Esophagus muscularis mucosa (tissue), 4 donors: ENCODE measurements around the gene RORC. TPM values are rescaled to one million over a fixed set of nuclear protein-coding genes. Genes with fewer than 3 reads are reported as not detected.

Source experiments
- DNase-seq: peaks from one replicate; pipeline ENCODE4 v3.0.0-alpha.2; 2017; ENCODE audit errors: extremely low spot score
- H3K27ac ChIP-seq, 4 donors: fragments of 200-600 bp; sonication (generic); replicated peaks in 1 of 4; 1 replicate in 3 of 4; 2 replicates in 1 of 4; pipeline ENCODE4 v1.5.1; 2016 to 2019; ENCODE audit warnings: mild to moderate bottlenecking in 1 of 4
- H3K27me3 ChIP-seq, 4 donors: fragments of 200-600 bp; sonication (generic); one replicate each; pipeline versions ENCODE4 v1.5.1 to v1.6.0; 2016 to 2019
- H3K36me3 ChIP-seq, 4 donors: fragments of 200-600 bp; sonication (generic); one replicate each; pipeline ENCODE4 v1.5.1; 2016 to 2019
- H3K4me1 ChIP-seq, 4 donors: fragments of 200-600 bp; sonication (generic); one replicate each; pipeline ENCODE4 v1.5.1; 2016 to 2019
- H3K4me3 ChIP-seq, 4 donors: fragments of 200-600 bp; sonication (generic); 1 replicate in 2 of 4; 2 replicates in 2 of 4; pipeline ENCODE4 v1.5.1; 2016 to 2019; ENCODE audit warnings: mild to moderate bottlenecking in 4 of 4, moderate library complexity in 1 of 4
- H3K9me3 ChIP-seq, 4 donors: fragments of 200-600 bp; sonication (generic); 1 replicate in 3 of 4; 2 replicates in 1 of 4; pipeline ENCODE4 v1.5.1; 2016 to 2019
- EP300 ChIP-seq: sonication (generic); formaldehyde crosslinking; IDR thresholded peaks from one replicate; pipeline ENCODE4 v1.6.1; 2017; ENCODE audit warnings: antibody characterized with exemption
- POLR2A ChIP-seq: fragments of 450-650 bp; IDR thresholded peaks from one replicate; pipeline ENCODE4 v1.6.1; 2017; ENCODE audit warnings: antibody characterized with exemption, moderate library complexity, mild to moderate bottlenecking, low read depth
- POLR2AphosphoS5 ChIP-seq, 2 donors: sonication (generic); formaldehyde crosslinking; IDR thresholded peaks; one replicate each; pipeline ENCODE4 v1.6.1; 2017; ENCODE audit warnings: antibody characterized with exemption in 2 of 2
- WGBS: methylation state at CpG from one replicate; pipeline ENCODE4 v1.1.5; 2018; 5-methylcytosine and 5-hydroxymethylcytosine counted together
- intact Hi-C: fragments of 100-400 bp; cut with DNase I; formaldehyde crosslinking; loops from one replicate; pipeline ENCODE4 v1.15.1; 2023
- total RNA-seq, 4 donors: library from RNA; depleted of rRNA; stranded (reverse); fragments of >200 nt; gene quantifications; one replicate each; pipeline versions ENCODE4 v1.1.0 to v1.2.1, GENCODE V29; 2016
- TF ChIP-seq, protein P1 (sequence below), 3 experiments: fragments of 200-600 bp in 2 of 3; fragments of 450-650 bp in 1 of 3; sonication (generic) in 2 of 3; IDR thresholded peaks; one replicate each; pipeline ENCODE4 v1.5.1; 2017 to 2019; ENCODE audit warnings: antibody characterized with exemption in 3 of 3, mild to moderate bottlenecking in 2 of 3, moderate library complexity in 1 of 3

The RORC gene
- total RNA-seq, 4 donors from 2014 or later = 0.11 to 0.17 TPM; not detected in 2

DNA sequence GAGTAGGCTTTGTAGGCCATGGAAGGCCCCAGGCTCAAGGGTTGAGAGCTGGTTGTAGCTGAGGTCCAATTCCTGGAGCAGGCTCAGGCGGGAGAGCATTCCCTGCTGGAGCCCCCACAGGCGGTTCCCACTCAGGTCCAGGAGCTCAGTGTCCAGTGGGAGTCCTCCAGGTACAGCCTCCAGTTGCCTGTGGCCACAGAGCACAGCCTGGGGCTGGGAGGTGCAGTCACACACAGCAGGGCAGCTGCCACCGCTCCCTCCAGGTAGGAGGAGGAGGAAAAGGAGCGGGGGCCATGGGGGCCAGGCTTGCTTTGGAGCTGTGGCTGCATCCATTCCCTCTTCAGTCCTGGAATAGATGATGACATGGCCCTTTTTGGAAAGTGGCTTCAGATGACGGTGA, 29.2 kb downstream of the RORC start:
- 94% methylated on average over 5 of the region's 5 CpGs for WGBS

DNA sequence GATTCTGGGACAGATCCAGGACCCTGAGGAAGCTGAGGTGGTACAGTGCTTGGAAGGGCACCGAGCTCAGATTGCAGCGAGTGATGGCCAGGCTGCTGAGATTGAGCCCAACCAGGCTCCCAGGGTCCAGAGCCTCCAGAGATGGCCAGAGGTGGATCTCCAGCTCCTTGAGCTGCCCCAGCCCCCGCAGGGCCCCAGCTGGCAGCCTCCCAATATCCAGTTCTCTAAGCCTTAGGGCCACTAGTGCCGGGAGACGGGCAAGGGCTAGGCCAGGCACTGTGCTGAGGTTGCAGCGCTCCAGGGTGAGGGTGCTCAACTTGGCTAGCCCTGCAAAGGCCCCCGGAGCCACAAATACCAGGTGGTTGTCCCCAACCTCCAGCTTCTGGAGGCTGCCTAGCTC, 29.8 kb downstream of the RORC start:
- 88% methylated on average over 4 of the region's 7 CpGs for WGBS
- intact Hi-C loops = no loop called here
- DNase-seq = no peak

More for the DNA sequence above, 29.2 kb downstream of the RORC start:
- TF ChIP-seq POLR2A = no peak
- TF ChIP-seq, protein P1, sequence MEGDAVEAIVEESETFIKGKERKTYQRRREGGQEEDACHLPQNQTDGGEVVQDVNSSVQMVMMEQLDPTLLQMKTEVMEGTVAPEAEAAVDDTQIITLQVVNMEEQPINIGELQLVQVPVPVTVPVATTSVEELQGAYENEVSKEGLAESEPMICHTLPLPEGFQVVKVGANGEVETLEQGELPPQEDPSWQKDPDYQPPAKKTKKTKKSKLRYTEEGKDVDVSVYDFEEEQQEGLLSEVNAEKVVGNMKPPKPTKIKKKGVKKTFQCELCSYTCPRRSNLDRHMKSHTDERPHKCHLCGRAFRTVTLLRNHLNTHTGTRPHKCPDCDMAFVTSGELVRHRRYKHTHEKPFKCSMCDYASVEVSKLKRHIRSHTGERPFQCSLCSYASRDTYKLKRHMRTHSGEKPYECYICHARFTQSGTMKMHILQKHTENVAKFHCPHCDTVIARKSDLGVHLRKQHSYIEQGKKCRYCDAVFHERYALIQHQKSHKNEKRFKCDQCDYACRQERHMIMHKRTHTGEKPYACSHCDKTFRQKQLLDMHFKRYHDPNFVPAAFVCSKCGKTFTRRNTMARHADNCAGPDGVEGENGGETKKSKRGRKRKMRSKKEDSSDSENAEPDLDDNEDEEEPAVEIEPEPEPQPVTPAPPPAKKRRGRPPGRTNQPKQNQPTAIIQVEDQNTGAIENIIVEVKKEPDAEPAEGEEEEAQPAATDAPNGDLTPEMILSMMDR (IDR thresholded peaks at IDR 0.05) = no peak
- no peak for TF ChIP-seq EP300
- TF ChIP-seq POLR2AphosphoS5 (IDR thresholded peaks at IDR 0.05) = no peak
- Histone ChIP-seq H3K27me3 (peaks cover 0 to 66% (median 0%) of the 10 kb centered on the region in 4 donors), H3K4me1 (no peaks in the 10 kb centered on the region), H3K4me3 (no peak overlapping the region), H3K27ac (no peak overlapping the region), H3K36me3 (no peaks in the 10 kb centered on the region), H3K9me3 (no peaks in the 10 kb centered on the region)
- intact Hi-C loops = no loop called here
- DNase-seq = no peak

DNA sequence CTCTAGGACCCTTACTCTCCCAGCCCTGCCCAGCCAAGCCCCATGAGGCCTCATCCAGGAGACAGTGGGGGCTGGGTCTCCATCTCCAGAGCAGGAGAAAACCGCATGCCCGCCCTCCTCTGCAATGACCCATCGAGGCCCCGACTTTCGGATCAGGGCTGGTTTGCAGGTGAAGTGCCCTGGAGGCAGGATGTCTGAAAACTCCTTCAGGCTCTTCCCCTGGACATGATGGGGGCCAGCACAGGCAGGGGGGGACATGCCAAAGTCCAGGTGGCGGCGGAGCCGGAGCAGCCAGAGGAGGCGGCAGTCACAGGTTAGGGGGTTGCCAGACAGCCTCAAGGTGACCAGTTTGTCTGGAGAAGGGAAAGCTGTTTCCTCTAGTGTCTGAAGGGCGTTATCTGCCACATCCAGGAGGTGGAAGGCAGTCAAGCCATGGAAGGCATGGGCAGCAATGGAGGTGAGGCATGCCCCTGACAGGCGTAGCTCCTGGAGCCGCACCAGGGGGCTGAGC, 30.2 kb downstream of the RORC start:
- no peak for TF ChIP-seq POLR2A
- TF ChIP-seq, protein P1 (IDR thresholded peaks at IDR 0.05) = no peak
- TF ChIP-seq POLR2AphosphoS5 (IDR thresholded peaks at IDR 0.05) = no peak
- TF ChIP-seq EP300 = no peak
- H3K27ac ChIP-seq = no peak overlapping the region
- WGBS = 98% methylated on average over 9 of the region's 12 CpGs
- DNase-seq = no peak
- intact Hi-C loops = no loop called here
- H3K27me3 ChIP-seq = peaks cover 0 to 58% (median 0%) of the 10 kb centered on the region in 4 donors
- no peaks in the 10 kb centered on the region for H3K4me1 ChIP-seq
- no peaks in the 10 kb centered on the region for H3K9me3 ChIP-seq
- H3K36me3 ChIP-seq = no peaks in the 10 kb centered on the region
- H3K4me3 ChIP-seq = no peak overlapping the region

More for the DNA sequence above, 29.8 kb downstream of the RORC start:
- no peaks in the 10 kb centered on the region for H3K36me3 ChIP-seq
- H3K27ac ChIP-seq = no peak overlapping the region
- TF ChIP-seq EP300 (no peak), POLR2AphosphoS5 (IDR thresholded peaks at IDR 0.05) (no peak)
- H3K9me3 ChIP-seq = no peaks in the 10 kb centered on the region
- H3K4me3 ChIP-seq = no peak overlapping the region
- H3K4me1 ChIP-seq = no peaks in the 10 kb centered on the region
- H3K27me3 ChIP-seq = peaks cover 0 to 61% (median 0%) of the 10 kb centered on the region in 4 donors

DNA sequence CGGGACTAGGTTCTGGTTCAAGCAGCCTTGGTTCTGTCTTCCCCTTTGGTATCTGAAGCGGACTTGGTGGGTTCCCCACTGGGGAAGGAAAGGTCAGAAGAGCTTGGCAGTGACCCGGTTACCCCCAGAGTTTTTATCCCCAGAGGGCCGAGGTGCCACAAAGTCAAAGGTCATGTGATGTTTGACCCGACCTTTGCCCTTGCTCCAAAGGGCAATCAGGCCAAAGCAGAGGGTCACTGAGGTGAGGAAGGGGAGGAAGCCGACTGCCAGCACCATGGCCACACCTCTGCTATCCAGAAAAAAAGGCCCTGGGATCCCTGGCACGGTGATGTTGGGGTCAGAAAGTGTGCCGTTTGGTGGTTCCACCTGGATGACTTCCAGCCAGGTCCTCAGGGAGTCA, 30.8 kb downstream of the RORC start:
- Histone ChIP-seq H3K9me3 (no peaks in the 10 kb centered on the region), H3K27me3 (peaks cover 0 to 53% (median 0%) of the 10 kb centered on the region in 4 donors), H3K27ac (no peak overlapping the region), H3K4me1 (no peaks in the 10 kb centered on the region), H3K4me3 (no peak overlapping the region), H3K36me3 (no peaks in the 10 kb centered on the region)
- no peak for DNase-seq
- TF ChIP-seq, protein P1 (IDR thresholded peaks at IDR 0.05) = no peak
- TF ChIP-seq POLR2A = no peak
- TF ChIP-seq POLR2AphosphoS5 (IDR thresholded peaks at IDR 0.05) = no peak
- WGBS = 75% methylated on average over 7 of the region's 8 CpGs
- intact Hi-C loops = no loop called here

DNA sequence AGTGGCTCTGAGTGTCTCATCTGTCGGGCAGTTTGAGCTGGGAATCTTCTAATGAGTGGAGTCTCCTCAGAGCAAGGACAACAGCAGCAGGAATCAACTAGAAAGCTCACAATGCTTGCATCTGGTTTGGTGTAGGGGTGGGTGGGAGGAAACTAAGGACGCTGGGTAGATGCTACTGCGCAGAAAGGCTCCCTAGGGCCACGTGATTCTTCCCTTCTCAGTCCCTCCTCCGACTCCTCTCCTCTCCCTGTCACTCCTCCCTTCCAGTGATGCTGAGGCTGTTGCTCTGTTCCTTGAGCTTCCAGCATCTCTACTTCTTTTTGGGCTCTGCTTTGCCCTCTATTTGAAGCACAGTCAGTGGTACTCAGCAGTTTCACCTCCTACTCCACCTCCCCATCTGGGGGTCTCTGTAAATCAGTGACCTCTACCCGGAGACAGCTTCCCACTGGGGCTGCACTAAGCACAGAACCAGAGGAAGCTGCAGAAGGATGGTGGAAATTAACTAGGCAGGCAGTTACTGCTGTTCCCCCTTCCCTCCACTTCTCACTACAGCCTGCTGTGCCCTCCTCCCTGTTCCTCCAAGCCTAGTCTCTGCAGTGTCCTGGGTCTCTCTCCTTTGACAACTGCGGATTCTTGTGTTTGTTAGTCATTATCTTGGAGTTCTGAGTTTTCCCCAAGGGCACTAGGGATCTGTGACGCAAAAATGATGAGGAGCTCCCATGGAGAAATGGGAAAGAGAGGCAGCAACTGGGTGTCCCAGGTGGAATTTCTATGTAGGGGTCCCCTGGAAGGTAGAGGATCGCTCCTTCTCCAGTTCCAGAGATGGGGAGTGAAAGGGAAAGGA, 32.2 kb downstream of the RORC start:
- TF ChIP-seq POLR2AphosphoS5 (IDR thresholded peaks at IDR 0.05) = no peak
- WGBS = 60% methylated on average over 9 of the region's 9 CpGs

More for the DNA sequence above, 32.2 kb downstream of the RORC start:
- H3K9me3 ChIP-seq = no peaks in the 10 kb centered on the region
- no peak for DNase-seq
- no peak overlapping the region for H3K27ac ChIP-seq
- intact Hi-C loops = no loop called here
- peaks cover 0 to 4% (median 0%) of the 10 kb centered on the region in 4 donors for H3K36me3 ChIP-seq
- H3K4me3 ChIP-seq = no peak overlapping the region
- peaks cover 0 to 44% (median 0%) of the 10 kb centered on the region in 4 donors for H3K27me3 ChIP-seq
- H3K4me1 ChIP-seq = no peaks in the 10 kb centered on the region
